NCI-H446 (cell line): Measurements from ENCODE around the gene TAGLN2.

Experiments
- DNase-seq, 2 experiments: peaks; one replicate each; lab custom pipeline; 2025; lab: John Stamatoyannopoulos, UW

The TAGLN2 gene

DNA sequence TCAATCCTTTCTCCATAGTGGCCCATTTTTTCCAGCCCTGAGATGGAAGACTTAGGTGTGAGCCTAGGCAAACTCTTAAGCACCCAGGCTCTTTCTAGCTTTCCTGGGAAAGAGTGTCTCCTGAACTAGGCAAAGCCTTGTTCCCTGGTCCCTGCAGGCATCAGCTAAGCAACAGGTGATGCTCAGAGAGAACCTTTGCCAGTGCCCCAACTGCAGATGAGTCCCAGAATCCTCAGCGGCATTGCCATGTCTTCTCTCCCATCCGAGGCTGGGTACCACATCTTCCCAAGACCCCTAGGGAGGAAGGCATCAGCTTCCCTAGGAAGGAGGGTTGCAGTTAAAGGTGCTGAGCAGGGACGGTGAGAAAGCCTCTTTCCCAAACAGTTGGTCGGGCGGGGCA is 54.6 kb downstream of the TAGLN2 start:
- DNase-seq, result no peak

DNA sequence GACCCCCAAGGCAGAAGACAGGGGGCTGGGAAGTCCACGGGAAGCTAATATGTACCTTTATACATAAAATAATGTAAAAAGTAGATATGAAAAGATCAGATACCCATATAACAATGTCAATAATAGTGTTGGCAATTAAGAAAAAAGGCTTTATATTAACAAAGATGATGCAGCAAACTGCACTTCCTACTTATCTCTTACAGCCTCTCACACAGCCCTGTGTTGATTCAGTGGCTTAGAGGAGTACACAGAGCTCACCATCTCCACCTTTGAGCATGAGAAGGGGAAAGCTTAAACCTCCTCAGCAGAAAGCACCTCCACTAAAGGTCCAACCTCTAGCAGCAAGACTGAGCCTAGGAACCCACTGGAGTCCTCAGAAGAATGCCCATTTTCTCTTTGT is 55.7 kb downstream of the TAGLN2 start:
- no peak for DNase-seq

DNA sequence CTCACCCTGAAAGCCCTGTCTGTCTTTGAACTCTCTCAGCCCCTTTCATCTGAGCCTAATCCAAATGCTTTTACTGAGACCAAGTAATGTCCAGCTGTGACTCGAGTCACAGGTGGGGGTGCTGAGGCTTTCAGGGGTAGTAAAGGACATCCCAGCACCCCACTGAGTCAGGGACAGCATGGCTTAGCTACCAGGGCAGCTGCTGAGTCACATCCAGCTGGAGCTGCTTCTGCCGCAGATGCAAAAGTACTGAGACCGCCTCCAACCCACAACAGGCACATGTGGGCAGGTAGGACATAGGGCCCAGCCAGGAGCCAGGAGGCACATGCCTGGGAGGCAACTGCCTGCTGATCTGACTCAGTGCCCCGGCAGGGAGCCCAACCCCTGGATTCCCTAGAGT is 56.1 kb downstream of the TAGLN2 start:
- DNase-seq, result no peak

DNA sequence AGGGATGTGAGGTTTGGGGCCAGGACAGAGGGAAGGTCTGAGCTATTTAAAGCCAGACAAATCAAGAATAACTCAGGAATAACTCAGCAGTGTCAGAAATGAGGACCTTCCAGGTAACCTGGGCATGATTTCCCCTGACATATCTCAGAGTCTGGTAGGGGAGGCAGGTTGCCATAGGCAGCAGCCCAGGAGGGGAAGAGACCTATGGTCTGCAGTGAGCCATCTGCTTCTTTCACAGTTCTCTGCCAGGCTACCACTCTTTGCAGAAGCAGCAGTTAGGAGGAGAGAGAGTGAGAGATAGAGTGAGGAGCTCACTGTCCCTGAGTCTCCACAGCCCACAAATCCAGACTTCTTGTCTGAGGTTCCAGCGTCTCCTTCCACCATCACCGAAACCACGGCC is 56.5 kb downstream of the TAGLN2 start:
- DNase-seq, result peak in 1 of 2 experiments; percentile 19
